ENCODE results near the gene CDH3.

Gene CDH3

GRCh38 chr16:68737730-68738629, 92.9 kb downstream of the CDH3 start:
- no peak for DNase-seq (ENCODE audit: low read depth)

GRCh38 chr16:68739964-68740627, 95.0 kb downstream of the CDH3 start:
- no peak for DNase-seq (ENCODE audit: low read depth)

- no peak for DNase-seq (ENCODE audit: low read depth)
These were observed 95.7 kb downstream of the CDH3 start for GRCh38 chr16:68740628-68741346.

GRCh38 chr16:68743664-68744063, 98.6 kb downstream of the CDH3 start:
- no peak for DNase-seq (ENCODE audit: low read depth)

GRCh38 chr16:68744744-68745280, 99.7 kb downstream of the CDH3 start:
- DNase-seq (ENCODE audit: low read depth), result no peak

GRCh38 chr16:68746951-68747350, 101.8 kb downstream of the CDH3 start:
- no peak for DNase-seq (ENCODE audit: low read depth)

- DNase-seq (ENCODE audit: low read depth), result no peak
These were observed 104.3 kb downstream of the CDH3 start for GRCh38 chr16:68749432-68749831.

All from stimulated activated CD8-positive, alpha-beta memory T cell treated with anti-CD3 and anti-CD28 coated beads, Interleukin-15, amount 100 ng/mL, for 24 hours (primary cell).